Esophagus squamous epithelium (tissue), 5 donors: ENCODE results near the gene DAGLB. TPM values are rescaled to one million over a fixed set of nuclear protein-coding genes. Genes with fewer than 3 reads are reported as not detected.
A peak's percentile ranks its signal among the peaks of the same experiment; 100 is the strongest.

Source experiments
- DNase-seq: peaks from one replicate; lab custom pipeline; 2025; lab: John Stamatoyannopoulos, UW
- H3K27ac ChIP-seq, 4 donors: fragments of 200-600 bp; sonication (generic); one replicate each; pipeline ENCODE4 v1.5.1; 2016 to 2019; ENCODE audit warnings: mild to moderate bottlenecking in 1 of 4
- H3K27me3 ChIP-seq, 4 donors: fragments of 200-600 bp; sonication (generic); 1 replicate in 3 of 4; 2 replicates in 1 of 4; pipeline versions ENCODE4 v1.5.1 to v1.6.0; 2017 to 2021; ENCODE audit warnings: antibody characterized with exemption in 1 of 4
- H3K36me3 ChIP-seq, 3 donors: fragments of 200-600 bp; sonication (generic); one replicate each; pipeline ENCODE4 v1.5.1; 2016 to 2019
- H3K4me1 ChIP-seq, 3 donors: fragments of 200-600 bp; sonication (generic); one replicate each; pipeline ENCODE4 v1.5.1; 2017 to 2019
- H3K4me3 ChIP-seq, 4 donors: fragments of 200-600 bp; sonication (generic); 1 replicate in 3 of 4; 2 replicates in 1 of 4; pipeline ENCODE4 v1.5.1; 2016 to 2019; ENCODE audit warnings: mild to moderate bottlenecking in 2 of 4, moderate library complexity in 1 of 4
- H3K9me3 ChIP-seq, 3 donors: fragments of 200-600 bp; sonication (generic); one replicate each; pipeline ENCODE4 v1.5.1; 2016 to 2019
- POLR2A ChIP-seq, 4 donors: fragments of 450-650 bp; IDR thresholded peaks; one replicate each; pipeline ENCODE4 v1.6.1; 2017; ENCODE audit warnings: antibody characterized with exemption in 4 of 4, mild to moderate bottlenecking in 4 of 4, moderate library complexity in 3 of 4
- WGBS, 2 donors: methylation state at CpG; one replicate each; pipeline ENCODE4 v1.1.5; 2018; 5-methylcytosine and 5-hydroxymethylcytosine counted together
- intact Hi-C: fragments of 100-400 bp; cut with DNase I; formaldehyde crosslinking; loops from one replicate; pipeline ENCODE4 v1.15.0; 2022
- total RNA-seq, 4 donors: library from RNA; depleted of rRNA; stranded (reverse); fragments of >200 nt; gene quantifications; one replicate each; pipeline ENCODE4 v1.1.0, GENCODE V29; 2016
- TF ChIP-seq, protein P1 (sequence below), 6 experiments: fragments of 450-650 bp in 4 of 6; fragments of 200-600 bp in 2 of 6; sonication (generic) in 2 of 6; IDR thresholded peaks; one replicate each; pipeline ENCODE4 v1.5.1; 2016 to 2019; ENCODE audit warnings: antibody characterized with exemption in 6 of 6, mild to moderate bottlenecking in 4 of 6, moderate library complexity in 4 of 6
- donor health status: DM: yes; HTN: yes; CAD: no.

The DAGLB gene
- total RNA-seq, 4 donors from 2014 or later = 7.1 to 12.4 (median 10.6) TPM

- H3K4me1 ChIP-seq = peaks cover 50 to 100% (median 66%) of the 10 kb centered on the region in 3 donors
- peaks cover 8 to 69% (median 11%) of the 10 kb centered on the region in 3 donors for H3K36me3 ChIP-seq
- no peaks in the 10 kb centered on the region for H3K27me3 ChIP-seq
- peak overlapping the region in 3 of 4 donors; percentile 23 to 92 (median 91) for H3K27ac ChIP-seq
- TF ChIP-seq POLR2A (IDR thresholded peaks at IDR 0.05) = no peak
- intact Hi-C loops = no loop called here
- no peaks in the 10 kb centered on the region for H3K9me3 ChIP-seq
- no peak overlapping the region for H3K4me3 ChIP-seq
- WGBS, 2 donors = 72 to 77% methylated on average over 2 of the region's 2 CpGs
- no peak for DNase-seq
These were observed 58.0 kb downstream of the DAGLB start for GRCh38 chr7:6389728-6390127.

DNA sequence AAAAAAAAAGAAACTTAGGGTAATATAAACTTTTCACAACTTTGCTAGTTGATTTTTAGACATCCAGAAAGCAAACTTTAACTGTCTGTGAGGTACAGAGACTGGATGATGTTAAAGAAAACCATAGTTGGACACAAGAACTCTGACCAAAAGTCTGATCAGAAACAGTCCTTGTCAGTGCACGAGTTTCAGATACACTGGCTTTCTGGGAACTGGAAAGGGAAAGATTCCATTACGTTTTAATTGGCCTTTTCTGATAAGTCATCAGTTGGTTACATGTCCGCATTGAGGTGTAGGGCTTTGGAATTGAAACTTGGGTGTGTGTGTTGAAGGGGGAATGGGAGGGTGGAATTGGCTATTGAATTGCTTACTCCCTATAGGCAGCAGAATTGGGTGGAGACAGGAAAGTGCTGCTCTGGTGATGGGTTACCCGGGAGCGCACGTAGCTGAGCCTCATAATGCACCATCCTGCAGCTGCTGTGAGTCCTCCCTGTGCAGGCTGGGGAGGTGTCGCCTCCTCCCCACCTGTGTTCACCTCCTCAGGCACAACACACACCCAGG is 59.9 kb downstream of the DAGLB start:
- 67 to 69% methylated on average over 7 of the region's 7 CpGs for WGBS, 2 donors
- intact Hi-C loops = no loop called here
- Histone ChIP-seq H3K4me1 (peaks cover 47 to 100% (median 66%) of the 10 kb centered on the region in 3 donors), H3K27me3 (no peaks in the 10 kb centered on the region), H3K9me3 (no peaks in the 10 kb centered on the region), H3K4me3 (no peak overlapping the region), H3K36me3 (peaks cover 7 to 56% (median 11%) of the 10 kb centered on the region in 3 donors), H3K27ac (peak overlapping the region; percentile 11 to 92 (median 82))
- DNase-seq = no peak
- no peak for TF ChIP-seq POLR2A (IDR thresholded peaks at IDR 0.05)
- TF ChIP-seq, protein P1, sequence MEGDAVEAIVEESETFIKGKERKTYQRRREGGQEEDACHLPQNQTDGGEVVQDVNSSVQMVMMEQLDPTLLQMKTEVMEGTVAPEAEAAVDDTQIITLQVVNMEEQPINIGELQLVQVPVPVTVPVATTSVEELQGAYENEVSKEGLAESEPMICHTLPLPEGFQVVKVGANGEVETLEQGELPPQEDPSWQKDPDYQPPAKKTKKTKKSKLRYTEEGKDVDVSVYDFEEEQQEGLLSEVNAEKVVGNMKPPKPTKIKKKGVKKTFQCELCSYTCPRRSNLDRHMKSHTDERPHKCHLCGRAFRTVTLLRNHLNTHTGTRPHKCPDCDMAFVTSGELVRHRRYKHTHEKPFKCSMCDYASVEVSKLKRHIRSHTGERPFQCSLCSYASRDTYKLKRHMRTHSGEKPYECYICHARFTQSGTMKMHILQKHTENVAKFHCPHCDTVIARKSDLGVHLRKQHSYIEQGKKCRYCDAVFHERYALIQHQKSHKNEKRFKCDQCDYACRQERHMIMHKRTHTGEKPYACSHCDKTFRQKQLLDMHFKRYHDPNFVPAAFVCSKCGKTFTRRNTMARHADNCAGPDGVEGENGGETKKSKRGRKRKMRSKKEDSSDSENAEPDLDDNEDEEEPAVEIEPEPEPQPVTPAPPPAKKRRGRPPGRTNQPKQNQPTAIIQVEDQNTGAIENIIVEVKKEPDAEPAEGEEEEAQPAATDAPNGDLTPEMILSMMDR (IDR thresholded peaks at IDR 0.05) = no peak

GRCh38 chr7:6386779-6387178 is 61.0 kb downstream of the DAGLB start:
- WGBS, 2 donors = 74 to 83% methylated on average over 3 of the region's 3 CpGs
- intact Hi-C loops = no loop called here
- H3K27me3 ChIP-seq = no peaks in the 10 kb centered on the region
- H3K4me3 ChIP-seq = no peak overlapping the region
- no peak for TF ChIP-seq POLR2A (IDR thresholded peaks at IDR 0.05)
- H3K27ac ChIP-seq = peak overlapping the region; percentile 18 to 92 (median 82)
- no peaks in the 10 kb centered on the region for H3K9me3 ChIP-seq
- H3K36me3 ChIP-seq = peaks cover 4 to 46% (median 11%) of the 10 kb centered on the region in 3 donors
- H3K4me1 ChIP-seq = peaks cover 51 to 100% (median 65%) of the 10 kb centered on the region in 3 donors
- no peak for DNase-seq

GRCh38 chr7:6385909-6386560 is 61.7 kb downstream of the DAGLB start:
- intact Hi-C loops = no loop called here
- peak overlapping the region; percentile 73 to 92 (median 90) for H3K27ac ChIP-seq
- H3K4me1 ChIP-seq = peaks cover 56 to 100% (median 69%) of the 10 kb centered on the region in 3 donors
- no peak for DNase-seq
- H3K4me3 ChIP-seq = peak overlapping the region in 1 of 4 donors; percentile 8
- H3K27me3 ChIP-seq = no peaks in the 10 kb centered on the region
- WGBS, 2 donors = 46 to 49% methylated on average over 4 of the region's 4 CpGs
- no peaks in the 10 kb centered on the region for H3K9me3 ChIP-seq
- H3K36me3 ChIP-seq = peaks cover 4 to 41% (median 11%) of the 10 kb centered on the region in 3 donors
- no peak for TF ChIP-seq POLR2A (IDR thresholded peaks at IDR 0.05)
- TF ChIP-seq, protein P1 (IDR thresholded peaks at IDR 0.05) = no peak

GRCh38 chr7:6385110-6385781 is 62.5 kb downstream of the DAGLB start:
- Histone ChIP-seq H3K27ac (peak overlapping the region; percentile 73 to 92 (median 90)), H3K27me3 (no peaks in the 10 kb centered on the region), H3K4me3 (peak overlapping the region in 2 of 4 donors; percentile 5 to 8), H3K4me1 (peaks cover 64 to 100% (median 72%) of the 10 kb centered on the region in 3 donors), H3K36me3 (peaks cover 4 to 38% (median 9%) of the 10 kb centered on the region in 3 donors), H3K9me3 (no peaks in the 10 kb centered on the region)
- WGBS, 2 donors = 10 to 29% methylated on average over 5 of the region's 5 CpGs
- intact Hi-C loops = no loop called here
- no peak for DNase-seq
- TF ChIP-seq, protein P1 (IDR thresholded peaks at IDR 0.05) = no peak
- TF ChIP-seq POLR2A (IDR thresholded peaks at IDR 0.05) = no peak
